Neural crest cell (in vitro differentiated cells): ENCODE measurements around the gene TNFSF9. TPM values are rescaled to one million over a fixed set of nuclear protein-coding genes. Genes with fewer than 3 reads are reported as not detected.
"Not testable (repeated sequence)": the region's sequence is repeated elsewhere in the genome, so short reads cannot be mapped to it uniquely, and the experiment has no call there.

Experiments
- DNase-seq: peaks from one replicate; pipeline ENCODE4 v3.0.0; 2021; ENCODE audit warnings: low read depth, mixed read lengths, low spot score
- H3K27ac Mint-ChIP-seq: one replicate; pipeline ENCODE4 v1.8.0; 2021; ENCODE audit warnings: mild to moderate bottlenecking, mixed read lengths; ENCODE audit not compliant: unreplicated experiment
- H3K27me3 Mint-ChIP-seq: 2 replicates; pipeline ENCODE4 v1.8.0; 2021; ENCODE audit warnings: low read depth, mild to moderate bottlenecking, mixed read lengths
- H3K36me3 Mint-ChIP-seq: 2 replicates; pipeline ENCODE4 v1.8.0; 2021; ENCODE audit warnings: low read depth, mild to moderate bottlenecking, mixed read lengths
- H3K4me1 Mint-ChIP-seq: 2 replicates; pipeline ENCODE4 v1.8.0; 2021; ENCODE audit warnings: mixed read lengths
- H3K4me3 Mint-ChIP-seq: one replicate; pipeline ENCODE4 v1.8.0; 2021; ENCODE audit warnings: mild to moderate bottlenecking, mixed read lengths
- H3K9me3 Mint-ChIP-seq: 2 replicates; pipeline ENCODE4 v1.8.0; 2021; ENCODE audit warnings: mixed read lengths
- total RNA-seq: library from RNA; stranded (reverse); gene quantifications from 2 replicates; pipeline ENCODE4 v1.2.1, GENCODE V29; 2021
- TF ChIP-seq, protein P1 (sequence below): fragments of 200-600 bp; sonication (generic); conservative IDR thresholded peaks from 2 replicates; pipeline ENCODE4 v1.5.0; 2021; ENCODE audit warnings: antibody characterized with exemption, mild to moderate bottlenecking

TNFSF9 gene
- total RNA-seq, 1 donor from 2014 or later: 1.4 TPM

GRCh38 chr19:6556043-6556449 lies 25.2 kb downstream of the TNFSF9 start:
- Mint-ChIP-seq H3K36me3 (no peaks in the 10 kb centered on the region), H3K27me3 (peaks cover 5% of the 10 kb centered on the region), H3K27ac (no peak overlapping the region), H3K4me3 (no peak overlapping the region), H3K4me1 (peaks cover 5% of the 10 kb centered on the region), H3K9me3 (no peaks in the 10 kb centered on the region)
- TF ChIP-seq, protein P1, sequence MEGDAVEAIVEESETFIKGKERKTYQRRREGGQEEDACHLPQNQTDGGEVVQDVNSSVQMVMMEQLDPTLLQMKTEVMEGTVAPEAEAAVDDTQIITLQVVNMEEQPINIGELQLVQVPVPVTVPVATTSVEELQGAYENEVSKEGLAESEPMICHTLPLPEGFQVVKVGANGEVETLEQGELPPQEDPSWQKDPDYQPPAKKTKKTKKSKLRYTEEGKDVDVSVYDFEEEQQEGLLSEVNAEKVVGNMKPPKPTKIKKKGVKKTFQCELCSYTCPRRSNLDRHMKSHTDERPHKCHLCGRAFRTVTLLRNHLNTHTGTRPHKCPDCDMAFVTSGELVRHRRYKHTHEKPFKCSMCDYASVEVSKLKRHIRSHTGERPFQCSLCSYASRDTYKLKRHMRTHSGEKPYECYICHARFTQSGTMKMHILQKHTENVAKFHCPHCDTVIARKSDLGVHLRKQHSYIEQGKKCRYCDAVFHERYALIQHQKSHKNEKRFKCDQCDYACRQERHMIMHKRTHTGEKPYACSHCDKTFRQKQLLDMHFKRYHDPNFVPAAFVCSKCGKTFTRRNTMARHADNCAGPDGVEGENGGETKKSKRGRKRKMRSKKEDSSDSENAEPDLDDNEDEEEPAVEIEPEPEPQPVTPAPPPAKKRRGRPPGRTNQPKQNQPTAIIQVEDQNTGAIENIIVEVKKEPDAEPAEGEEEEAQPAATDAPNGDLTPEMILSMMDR: no peak
- no peak for DNase-seq

DNA sequence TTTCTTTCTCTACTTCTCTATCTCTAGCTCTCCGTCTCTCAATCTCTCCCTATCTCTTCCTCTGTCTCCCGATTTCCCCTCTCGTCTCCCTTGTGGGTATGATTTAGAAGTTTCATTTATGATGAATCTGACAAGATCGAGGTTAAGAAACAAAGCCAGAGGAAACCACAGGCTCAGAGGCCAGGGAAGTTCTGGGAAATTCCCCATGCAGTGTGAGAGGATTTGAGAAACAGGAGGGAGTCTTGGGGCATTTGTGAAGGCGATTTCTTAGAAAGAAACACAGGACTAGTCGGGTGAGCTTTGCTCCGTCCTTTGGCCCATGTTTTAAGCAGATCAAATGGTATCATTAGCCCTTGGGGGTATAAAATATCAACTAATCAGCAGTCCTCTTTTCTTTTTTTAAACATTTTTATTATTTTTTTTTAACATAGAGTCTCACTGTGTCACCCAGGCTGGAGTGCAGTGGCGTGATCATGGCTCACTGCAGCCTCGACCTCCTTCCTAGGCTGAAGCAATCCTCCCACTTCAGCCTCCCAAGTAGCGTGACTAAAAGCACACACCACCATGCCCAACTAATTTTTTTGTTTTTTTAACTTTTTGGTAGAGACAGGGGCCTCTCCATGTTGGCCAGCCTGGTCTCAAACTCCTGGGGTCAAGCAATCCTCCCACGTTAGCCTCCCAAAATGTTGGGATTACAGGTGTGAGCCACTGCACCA lies 25.8 kb downstream of the TNFSF9 start:
- Mint-ChIP-seq H3K27me3 (peaks cover 5% of the 10 kb centered on the region), H3K9me3 (no peaks in the 10 kb centered on the region), H3K36me3 (no peaks in the 10 kb centered on the region), H3K27ac (no peak overlapping the region), H3K4me1 (peaks cover 5% of the 10 kb centered on the region), H3K4me3 (no peak overlapping the region)
- no peak for DNase-seq
- TF ChIP-seq, protein P1: no peak

- not testable (repeated sequence) for DNase-seq, H3K9me3 Mint-ChIP-seq, H3K4me1 Mint-ChIP-seq, H3K36me3 Mint-ChIP-seq, H3K4me3 Mint-ChIP-seq, H3K27ac Mint-ChIP-seq
- H3K27me3 Mint-ChIP-seq: peaks cover 22% of the 10 kb centered on the region
Observed at GRCh38 chr19:6562437-6562836, 31.6 kb downstream of the TNFSF9 start.

DNA sequence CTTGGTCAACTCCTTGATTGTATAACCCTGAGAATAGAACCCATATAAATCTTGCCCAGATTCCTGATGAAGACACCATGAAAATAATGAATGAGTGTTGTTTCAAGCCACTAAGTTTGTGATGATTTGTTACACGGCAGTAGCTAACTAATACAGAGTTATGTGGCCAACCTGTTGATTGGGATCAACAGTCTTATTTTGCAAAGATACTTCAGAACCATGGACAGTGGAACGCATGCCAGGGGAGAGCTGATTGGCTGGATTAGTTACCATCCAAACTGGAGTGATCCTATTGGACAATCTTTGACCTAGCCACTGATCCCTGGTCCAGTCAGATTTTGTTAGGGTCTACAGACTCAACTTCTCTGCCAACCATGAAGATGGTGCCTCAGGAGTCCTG lies 33.6 kb downstream of the TNFSF9 start:
- no peak overlapping the region for H3K4me3 Mint-ChIP-seq
- no peaks in the 10 kb centered on the region for H3K4me1 Mint-ChIP-seq
- peaks cover 30% of the 10 kb centered on the region for H3K27me3 Mint-ChIP-seq
- H3K9me3 Mint-ChIP-seq: no peaks in the 10 kb centered on the region
- DNase-seq: no peak
- no peaks in the 10 kb centered on the region for H3K36me3 Mint-ChIP-seq
- no peak overlapping the region for H3K27ac Mint-ChIP-seq
- TF ChIP-seq, protein P1: no peak

GRCh38 chr19:6566727-6567126 lies 35.9 kb downstream of the TNFSF9 start:
- H3K4me1 Mint-ChIP-seq, H3K4me3 Mint-ChIP-seq, H3K9me3 Mint-ChIP-seq: not testable (repeated sequence)

GRCh38 chr19:6568010-6568526 lies 37.2 kb downstream of the TNFSF9 start:
- Mint-ChIP-seq H3K36me3 (no peaks in the 10 kb centered on the region), H3K27ac (no peak overlapping the region), H3K4me1 (no peaks in the 10 kb centered on the region), H3K9me3 (peaks cover 4% of the 10 kb centered on the region), H3K4me3 (no peak overlapping the region), H3K27me3 (peaks cover 36% of the 10 kb centered on the region)
- DNase-seq: no peak
- TF ChIP-seq, protein P1: no peak

More at GRCh38 chr19:6566727-6567126, 35.9 kb downstream of the TNFSF9 start:
- H3K27me3 Mint-ChIP-seq: peaks cover 39% of the 10 kb centered on the region
- DNase-seq, H3K36me3 Mint-ChIP-seq, H3K27ac Mint-ChIP-seq: not testable (repeated sequence)
